NK-92 (cell line): ENCODE measurements around the gene PRXL2B.
"Not testable (repeated sequence)": the region's sequence is repeated elsewhere in the genome, so short reads cannot be mapped to it uniquely, and the experiment has no call there.

Source experiments
- DNase-seq: peaks from one replicate; lab custom pipeline; 2025; ENCODE audit not compliant: unreplicated experiment; lab: John Stamatoyannopoulos, UW

Gene PRXL2B

GRCh38 chr1:2611031-2611501, 24.5 kb downstream of the PRXL2B start:
- DNase-seq: no peak

- no peak for DNase-seq
These were observed 25.3 kb downstream of the PRXL2B start for GRCh38 chr1:2611621-2612437.

- DNase-seq: no peak
These were observed 26.2 kb downstream of the PRXL2B start for GRCh38 chr1:2612591-2613365.

GRCh38 chr1:2614145-2614544, 27.6 kb downstream of the PRXL2B start:
- no peak for DNase-seq

GRCh38 chr1:2617971-2618470, 31.4 kb downstream of the PRXL2B start:
- no peak for DNase-seq

GRCh38 chr1:2623571-2624337, 37.2 kb downstream of the PRXL2B start:
- no peak for DNase-seq

GRCh38 chr1:2624735-2625300, 38.2 kb downstream of the PRXL2B start:
- DNase-seq: no peak

GRCh38 chr1:2625311-2625710, 38.7 kb downstream of the PRXL2B start:
- DNase-seq: no peak

GRCh38 chr1:2625748-2626147, 39.2 kb downstream of the PRXL2B start:
- not testable (repeated sequence) for DNase-seq

- no peak for DNase-seq
These were observed 41.2 kb downstream of the PRXL2B start for GRCh38 chr1:2627746-2628145.

- DNase-seq: no peak
These were observed 41.8 kb downstream of the PRXL2B start for GRCh38 chr1:2628191-2628932.

GRCh38 chr1:2628933-2629626, 42.5 kb downstream of the PRXL2B start:
- no peak for DNase-seq

- DNase-seq: no peak
These were observed 43.3 kb downstream of the PRXL2B start for GRCh38 chr1:2629627-2630497.

- no peak for DNase-seq
These were observed 44.0 kb downstream of the PRXL2B start for GRCh38 chr1:2630498-2631135.

GRCh38 chr1:2631136-2632050, 44.8 kb downstream of the PRXL2B start:
- no peak for DNase-seq

GRCh38 chr1:2632051-2632430, 45.5 kb downstream of the PRXL2B start:
- DNase-seq: no peak
